SK-N-MC (cell line): ENCODE measurements around the gene PTGIS.

Experiments used
- DNase-seq: peaks from one replicate; pipeline ENCODE4 v3.0.0-alpha.2; 2011; ENCODE audit warnings: low read depth, low spot score
- H3K27ac ChIP-seq: fragments of 200-600 bp; sonication (generic); 2 replicates; pipeline ENCODE4 v1.5.1; 2016; ENCODE audit warnings: mixed run types
- H3K36me3 ChIP-seq: fragments of 200-600 bp; sonication (generic); 2 replicates; pipeline ENCODE4 v1.6.1; 2017; ENCODE audit warnings: antibody characterized with exemption, low read length, mixed read lengths; ENCODE audit not compliant: insufficient read depth
- H3K4me3 ChIP-seq: fragments of 200-600 bp; sonication (generic); 2 replicates; pipeline ENCODE4 v1.5.1; 2016
- H3K9ac ChIP-seq: fragments of 200-600 bp; sonication (generic); 2 replicates; pipeline ENCODE4 v1.8.0; 2017; ENCODE audit warnings: mixed run types, mixed read lengths; ENCODE audit not compliant: insufficient read length
- H3K9me3 ChIP-seq: fragments of 200-600 bp; sonication (generic); 2 replicates; pipeline ENCODE4 v1.6.1; 2017; ENCODE audit warnings: low read depth, mild to moderate bottlenecking, antibody characterized with exemption, low read length, moderate library complexity, mixed read lengths
- EZH2 ChIP-seq: fragments of 200-600 bp; sonication (generic); IDR thresholded peaks from one replicate; pipeline ENCODE4 v1.6.1; 2017; ENCODE audit warnings: antibody characterized with exemption
- FOXP2 ChIP-seq: optimal IDR thresholded peaks from 2 replicates; pipeline ENCODE3; 2011; ENCODE audit warnings: mild to moderate bottlenecking, moderate library complexity; ENCODE audit not compliant: insufficient read depth; ENCODE audit errors: extremely low read length, control extremely low read depth
- POLR2AphosphoS5 ChIP-seq: IDR thresholded peaks from 2 replicates; pipeline ENCODE4 v1.6.1; 2012; ENCODE audit warnings: mild to moderate bottlenecking, low read depth, low read length, borderline replicate concordance

PTGIS gene

DNA sequence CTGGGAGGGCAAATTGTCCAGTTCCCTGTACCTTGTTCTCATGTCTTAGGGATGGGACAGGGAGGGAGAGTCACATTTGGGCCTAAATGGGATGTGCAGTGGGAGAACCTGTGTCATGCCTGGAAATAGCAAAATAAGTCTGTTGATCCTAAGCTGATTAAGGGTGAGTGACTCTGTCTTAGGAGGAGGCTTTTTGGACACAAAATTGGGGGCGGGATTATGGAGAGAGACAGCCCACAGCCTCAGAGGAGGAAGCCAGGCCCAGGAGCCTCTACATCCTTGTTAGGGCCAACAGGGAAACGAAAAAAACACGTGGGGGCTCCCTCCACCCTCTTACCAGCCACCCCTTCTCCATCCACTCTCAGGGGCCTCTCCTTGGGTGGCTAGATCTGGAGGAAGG is 87.7 kb downstream of the PTGIS start:
- H3K36me3 ChIP-seq, result no peaks in the 10 kb centered on the region
- H3K27ac ChIP-seq, result no peak overlapping the region
- H3K9ac ChIP-seq, result no peak overlapping the region
- DNase-seq, result no peak
- no peak overlapping the region for H3K4me3 ChIP-seq
- no peak for TF ChIP-seq FOXP2
- TF ChIP-seq EZH2, result no peak
- TF ChIP-seq POLR2AphosphoS5, result no peak
- H3K9me3 ChIP-seq, result no peaks in the 10 kb centered on the region

DNA sequence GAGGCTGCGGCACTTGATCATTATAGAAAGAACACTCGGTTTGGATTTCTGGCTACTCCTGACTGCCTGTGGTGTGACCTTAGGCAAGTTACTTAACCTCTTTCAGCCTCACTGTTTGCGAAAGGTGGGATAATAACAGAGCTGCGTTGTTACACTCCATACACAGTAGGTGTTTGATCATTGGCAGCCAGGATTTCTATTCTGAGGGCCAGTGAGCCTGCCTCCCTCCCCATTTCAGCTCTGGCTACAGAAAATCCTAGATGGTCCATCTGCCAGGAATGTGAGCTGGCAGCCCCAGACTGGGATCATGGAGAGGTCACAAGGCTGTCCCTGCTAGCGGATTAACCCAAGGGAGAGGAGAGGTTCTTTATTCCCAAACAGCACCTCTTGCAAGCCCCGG is 88.2 kb downstream of the PTGIS start:
- Histone ChIP-seq H3K9ac (no peak overlapping the region), H3K36me3 (no peaks in the 10 kb centered on the region), H3K9me3 (no peaks in the 10 kb centered on the region), H3K4me3 (no peak overlapping the region), H3K27ac (no peak overlapping the region)
- TF ChIP-seq POLR2AphosphoS5, result no peak
- no peak for TF ChIP-seq EZH2
- no peak for TF ChIP-seq FOXP2
- DNase-seq, result no peak

DNA sequence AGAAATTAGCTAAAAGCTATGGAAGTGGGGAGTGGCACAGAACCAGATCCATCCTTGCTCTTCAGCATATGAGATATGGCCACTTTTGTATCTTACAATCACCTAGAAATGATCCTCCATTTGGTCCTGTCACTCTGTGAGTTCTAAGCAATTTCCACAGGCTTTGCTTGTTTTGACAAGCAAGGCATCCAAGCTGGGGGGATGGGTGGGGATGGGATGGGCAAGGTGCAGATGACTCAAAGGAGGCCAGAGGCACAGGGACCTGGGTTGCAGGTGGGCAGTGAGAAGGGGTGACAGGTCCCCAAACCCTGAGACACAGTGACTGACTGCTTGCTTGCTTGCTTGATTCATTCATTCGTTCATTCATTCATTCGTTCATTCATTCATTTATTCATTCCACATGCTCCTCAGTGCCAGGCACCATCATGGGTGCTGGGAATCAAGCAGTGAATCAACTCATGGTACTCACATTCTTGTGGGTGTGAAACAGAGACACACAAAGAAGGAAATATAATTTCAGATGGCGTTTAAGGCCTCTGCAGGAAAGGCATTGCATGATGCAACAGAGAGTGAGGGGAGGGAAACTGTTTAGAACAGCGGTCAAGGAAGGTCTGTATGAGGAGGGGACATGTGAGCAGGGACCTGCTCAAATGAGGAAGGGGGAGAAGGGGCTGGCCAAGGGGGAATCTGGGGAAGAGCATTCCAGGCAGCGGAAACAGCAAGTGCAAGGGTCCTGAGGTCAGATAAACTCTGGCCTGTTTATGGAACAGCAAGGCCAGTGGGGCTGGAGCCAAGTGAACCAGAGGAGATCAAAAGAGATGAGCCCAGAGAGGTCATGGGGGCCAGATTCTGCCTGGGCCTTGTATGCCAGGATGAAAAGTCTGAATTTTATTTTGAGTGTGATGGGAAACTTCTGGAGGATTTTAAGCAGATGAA is 88.9 kb downstream of the PTGIS start:
- Histone ChIP-seq H3K36me3 (no peaks in the 10 kb centered on the region), H3K27ac (no peak overlapping the region), H3K9ac (no peak overlapping the region), H3K4me3 (no peak overlapping the region), H3K9me3 (no peaks in the 10 kb centered on the region)
- no peak for DNase-seq
- TF ChIP-seq EZH2, result no peak

DNA sequence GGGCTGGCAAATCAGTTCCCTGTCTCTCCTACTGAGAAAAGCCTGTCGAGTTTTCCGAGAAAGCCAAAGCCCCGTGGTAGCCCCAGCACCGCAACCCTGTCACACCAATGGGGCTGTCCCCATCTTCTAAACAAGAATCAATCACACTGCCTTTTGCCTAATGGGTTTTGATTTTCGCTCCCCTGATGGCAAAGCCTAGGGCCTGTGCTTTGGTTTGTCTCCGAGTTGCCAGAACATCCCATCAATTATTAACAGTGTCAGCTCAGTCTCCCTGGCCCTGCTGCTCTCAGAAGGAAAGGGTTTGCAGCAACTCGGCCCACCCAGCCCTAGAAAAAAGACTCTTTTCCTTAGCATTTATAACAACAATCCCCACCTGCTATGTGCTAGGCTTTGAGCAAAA is 89.7 kb downstream of the PTGIS start:
- no peak overlapping the region for H3K4me3 ChIP-seq
- H3K36me3 ChIP-seq, result no peaks in the 10 kb centered on the region
- no peak overlapping the region for H3K9ac ChIP-seq
- H3K9me3 ChIP-seq, result no peaks in the 10 kb centered on the region
- no peak for DNase-seq
- H3K27ac ChIP-seq, result no peak overlapping the region
- TF ChIP-seq EZH2 (no peak), FOXP2 (no peak), POLR2AphosphoS5 (no peak)

DNA sequence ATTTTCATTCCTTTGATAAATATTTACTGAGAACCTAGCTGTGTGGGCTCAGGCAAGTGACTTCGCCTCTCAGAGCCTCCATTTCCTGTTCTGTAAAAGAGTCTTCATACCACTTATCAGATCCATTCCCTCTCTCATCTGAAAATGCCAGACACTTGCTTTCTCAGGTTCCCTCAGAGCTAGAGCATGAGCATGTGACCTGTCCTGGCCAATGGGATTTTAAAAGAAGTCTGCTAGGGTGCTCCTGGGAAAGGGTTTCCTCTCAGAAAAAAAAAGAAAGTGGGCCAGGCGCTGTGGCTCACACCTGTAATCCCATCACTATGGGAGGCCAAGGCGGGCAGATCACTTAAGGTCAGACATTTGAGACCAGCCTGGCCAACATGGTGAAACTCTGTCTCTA is 90.7 kb downstream of the PTGIS start:
- Histone ChIP-seq H3K9ac (no peak overlapping the region), H3K36me3 (no peaks in the 10 kb centered on the region), H3K4me3 (no peak overlapping the region), H3K27ac (no peak overlapping the region), H3K9me3 (no peaks in the 10 kb centered on the region)
- DNase-seq, result no peak
- no peak for TF ChIP-seq EZH2
- no peak for TF ChIP-seq FOXP2
- no peak for TF ChIP-seq POLR2AphosphoS5

DNA sequence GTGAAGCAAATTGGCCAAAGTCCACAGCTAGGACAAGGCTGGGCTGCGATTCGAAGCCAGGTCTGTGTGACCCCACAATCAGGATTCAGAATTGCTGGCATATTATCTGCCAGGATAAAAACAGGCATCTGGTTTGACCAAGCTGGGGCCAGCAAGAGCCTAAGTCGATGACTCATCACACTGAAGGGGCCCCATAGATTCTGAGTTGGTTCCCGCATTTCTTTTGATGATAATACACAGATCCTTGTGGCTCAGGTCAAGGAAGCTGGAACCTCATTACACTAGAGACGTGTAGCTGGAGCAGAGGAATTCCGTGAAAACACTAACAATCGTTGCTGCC is 92.0 kb downstream of the PTGIS start:
- Histone ChIP-seq H3K9me3 (no peaks in the 10 kb centered on the region), H3K27ac (no peak overlapping the region), H3K4me3 (no peak overlapping the region), H3K9ac (no peak overlapping the region), H3K36me3 (no peaks in the 10 kb centered on the region)
- no peak for TF ChIP-seq FOXP2
- no peak for TF ChIP-seq EZH2
- no peak for TF ChIP-seq POLR2AphosphoS5
- DNase-seq, result no peak

DNA sequence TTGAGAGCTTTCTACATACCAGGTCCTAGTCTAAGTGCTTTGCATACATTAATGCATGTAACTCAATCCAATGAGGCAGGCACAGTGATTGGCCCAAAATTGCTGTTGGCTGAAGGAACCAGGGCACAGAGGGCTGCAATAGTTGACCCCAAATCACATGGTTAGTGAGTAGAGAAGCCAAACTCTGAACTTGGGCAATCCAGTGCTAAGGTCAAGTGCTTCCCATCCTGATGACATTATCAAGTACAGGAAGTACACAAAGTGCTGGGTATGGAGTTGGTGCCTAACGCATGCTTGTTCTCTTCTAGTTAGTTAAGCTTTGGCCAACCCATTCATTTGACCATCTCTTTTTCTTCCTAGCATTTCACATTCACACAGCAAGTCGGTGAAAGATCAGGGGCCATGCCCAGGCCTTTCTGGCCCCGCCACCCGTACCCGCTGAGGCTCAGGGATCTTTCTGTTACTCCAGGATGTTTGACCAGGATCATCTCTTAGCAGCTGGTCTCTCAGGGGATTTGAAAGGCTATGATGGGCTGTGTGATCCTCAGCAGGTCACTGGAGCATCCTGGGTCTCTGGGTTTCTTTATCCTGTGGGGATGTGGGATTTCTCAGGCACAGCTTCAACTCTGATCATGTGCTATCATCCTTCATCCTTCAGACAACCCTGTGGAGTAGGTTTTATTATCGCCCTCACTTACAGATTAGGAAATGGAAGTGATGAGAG is 92.5 kb downstream of the PTGIS start:
- Histone ChIP-seq H3K36me3 (no peaks in the 10 kb centered on the region), H3K9ac (no peak overlapping the region), H3K27ac (no peak overlapping the region), H3K9me3 (no peaks in the 10 kb centered on the region), H3K4me3 (no peak overlapping the region)
- no peak for DNase-seq
- TF ChIP-seq FOXP2 (no peak), POLR2AphosphoS5 (no peak), EZH2 (no peak)

DNA sequence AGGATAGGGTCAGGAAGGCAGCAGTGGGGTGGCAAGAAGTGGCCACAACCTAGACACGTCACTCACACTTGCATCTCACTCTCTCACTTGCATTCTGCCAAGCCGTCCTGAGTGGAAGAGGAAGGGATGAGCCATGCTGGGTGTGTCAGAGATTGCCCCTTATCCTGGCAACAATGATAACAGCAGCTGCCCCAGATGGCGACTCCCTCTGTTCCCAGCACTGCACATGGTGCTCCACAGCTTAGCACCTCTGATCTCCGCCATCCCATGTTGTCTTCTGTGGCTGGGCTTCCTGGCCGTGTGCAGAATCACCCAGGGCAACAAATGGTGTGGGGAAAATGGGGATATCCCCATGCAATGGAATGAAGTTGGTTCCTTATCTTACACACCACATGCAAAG is 96.5 kb downstream of the PTGIS start:
- Histone ChIP-seq H3K9me3 (no peaks in the 10 kb centered on the region), H3K36me3 (no peaks in the 10 kb centered on the region), H3K27ac (no peak overlapping the region), H3K9ac (no peak overlapping the region), H3K4me3 (no peak overlapping the region)
- TF ChIP-seq FOXP2 (no peak), POLR2AphosphoS5 (no peak), EZH2 (no peak)
- no peak for DNase-seq
